Measurements from ENCODE around the gene XAGE3. TPM values are rescaled to one million over a fixed set of nuclear protein-coding genes. Genes with fewer than 3 reads are reported as not detected.

Gene XAGE3
- polyA plus RNA-seq, 1 donor: 0.13 TPM

- Histone ChIP-seq H3K36me3 (ENCODE audit: control insufficient read depth, insufficient read depth, low read length) (no peaks in the 10 kb centered on the region), H3K9me3 (ENCODE audit: control insufficient read depth, low read depth, low read length) (no peaks in the 10 kb centered on the region), H3K4me1 (ENCODE audit: control insufficient read depth, insufficient read depth, low read length) (no peaks in the 10 kb centered on the region), H3K27me3 (ENCODE audit: control insufficient read depth, insufficient read depth, low read length) (no peaks in the 10 kb centered on the region), H3K4me3 (ENCODE audit: low read length) (no peak overlapping the region), H3K27ac (ENCODE audit: low read length) (no peak overlapping the region)
- 60% methylated on average over 1 of the region's 2 CpGs for WGBS (ENCODE audit: insufficient coverage, low lambda C conversion rate)
- DNase-seq: no peak
Measured at GRCh38 chrX:52839137-52839536, 28.7 kb downstream of the XAGE3 start.

DNA sequence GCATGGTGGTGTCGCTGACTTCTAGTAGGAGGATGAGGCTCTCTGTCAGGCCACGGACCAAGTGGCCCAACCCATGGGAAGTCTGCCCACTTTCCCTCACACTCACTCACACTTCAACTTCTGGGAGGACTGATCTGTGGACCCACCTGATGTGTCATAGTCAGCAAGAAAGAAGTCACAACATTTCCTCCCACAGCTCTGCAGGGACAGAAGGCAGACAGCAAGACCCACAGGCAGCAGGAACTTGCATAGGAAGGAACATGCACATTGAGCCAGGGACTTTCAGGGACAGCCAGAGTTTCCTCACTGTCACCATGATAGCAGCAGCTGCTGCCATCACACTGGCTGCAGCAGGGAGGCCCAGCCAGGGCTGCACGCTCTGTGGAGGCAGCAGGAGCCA is 37.3 kb downstream of the XAGE3 start:
- peak in 1 of 2 donors; percentile 5 for DNase-seq
- H3K27ac ChIP-seq (ENCODE audit: low read length): no peak overlapping the region
- no peaks in the 10 kb centered on the region for H3K27me3 ChIP-seq (ENCODE audit: control insufficient read depth, insufficient read depth, low read length)
- H3K4me1 ChIP-seq (ENCODE audit: control insufficient read depth, insufficient read depth, low read length): no peaks in the 10 kb centered on the region
- H3K36me3 ChIP-seq (ENCODE audit: control insufficient read depth, insufficient read depth, low read length): no peaks in the 10 kb centered on the region
- peaks cover 4% of the 10 kb centered on the region for H3K9me3 ChIP-seq (ENCODE audit: control insufficient read depth, low read depth, low read length)
- H3K4me3 ChIP-seq (ENCODE audit: low read length): no peak overlapping the region
- no CpG with 5 or more reads among the region's 3 CpGs for WGBS (ENCODE audit: insufficient coverage, low lambda C conversion rate)

GRCh38 chrX:52824608-52825007 is 43.3 kb downstream of the XAGE3 start:
- peaks cover 4% of the 10 kb centered on the region for H3K9me3 ChIP-seq (ENCODE audit: control insufficient read depth, low read depth, low read length)
- H3K36me3 ChIP-seq (ENCODE audit: control insufficient read depth, insufficient read depth, low read length): no peaks in the 10 kb centered on the region
- no CpG with 5 or more reads among the region's 2 CpGs for WGBS (ENCODE audit: insufficient coverage, low lambda C conversion rate)
- H3K27me3 ChIP-seq (ENCODE audit: control insufficient read depth, insufficient read depth, low read length): no peaks in the 10 kb centered on the region
- no peaks in the 10 kb centered on the region for H3K4me1 ChIP-seq (ENCODE audit: control insufficient read depth, insufficient read depth, low read length)
- no peak overlapping the region for H3K4me3 ChIP-seq (ENCODE audit: low read length)
- DNase-seq: no peak
- H3K27ac ChIP-seq (ENCODE audit: low read length): no peak overlapping the region

DNA sequence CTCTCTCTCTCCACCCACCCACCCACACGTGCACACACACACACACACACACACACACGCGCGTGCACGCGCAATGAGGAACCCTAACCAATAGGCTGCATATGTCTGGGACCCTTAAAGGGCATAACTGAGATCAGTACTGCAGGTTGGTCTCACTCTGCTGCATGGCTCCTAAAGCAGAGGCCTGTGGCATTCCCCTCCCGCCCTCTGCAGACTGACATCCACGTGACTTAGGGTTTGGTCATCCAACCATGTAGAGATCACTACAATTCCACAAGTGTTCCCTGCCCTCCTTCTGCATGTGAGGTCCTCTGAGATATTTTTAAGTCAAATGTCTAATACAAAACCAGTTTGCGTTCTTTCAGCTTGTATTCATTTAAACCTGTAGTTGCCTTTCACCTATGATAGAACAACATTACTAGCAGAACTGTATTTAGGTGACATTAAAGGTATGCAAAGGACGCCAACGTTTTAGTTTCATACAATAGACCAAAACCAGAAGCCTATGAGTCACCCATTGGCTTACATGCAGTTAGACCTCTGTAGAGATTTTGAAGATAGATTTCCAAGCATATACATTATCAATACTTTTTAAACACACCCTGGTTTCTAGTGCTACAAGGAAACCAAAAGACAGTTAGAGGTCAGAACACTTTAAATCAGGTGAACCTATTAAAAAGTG is 46.7 kb downstream of the XAGE3 start:
- DNase-seq: no peak
- no peaks in the 10 kb centered on the region for H3K36me3 ChIP-seq (ENCODE audit: control insufficient read depth, insufficient read depth, low read length)
- no peak overlapping the region for H3K4me3 ChIP-seq (ENCODE audit: low read length)
- no peaks in the 10 kb centered on the region for H3K27me3 ChIP-seq (ENCODE audit: control insufficient read depth, insufficient read depth, low read length)
- no CpG with 5 or more reads among the region's 11 CpGs for WGBS (ENCODE audit: insufficient coverage, low lambda C conversion rate)
- no peak overlapping the region for H3K27ac ChIP-seq (ENCODE audit: low read length)
- no peaks in the 10 kb centered on the region for H3K4me1 ChIP-seq (ENCODE audit: control insufficient read depth, insufficient read depth, low read length)
- H3K9me3 ChIP-seq (ENCODE audit: control insufficient read depth, low read depth, low read length): no peaks in the 10 kb centered on the region

GRCh38 chrX:52819788-52820187 is 48.1 kb downstream of the XAGE3 start:
- Histone ChIP-seq H3K9me3 (ENCODE audit: control insufficient read depth, low read depth, low read length) (no peaks in the 10 kb centered on the region), H3K36me3 (ENCODE audit: control insufficient read depth, insufficient read depth, low read length) (no peaks in the 10 kb centered on the region), H3K4me3 (ENCODE audit: low read length) (no peak overlapping the region), H3K27ac (ENCODE audit: low read length) (no peak overlapping the region), H3K27me3 (ENCODE audit: control insufficient read depth, insufficient read depth, low read length) (no peaks in the 10 kb centered on the region), H3K4me1 (ENCODE audit: control insufficient read depth, insufficient read depth, low read length) (no peaks in the 10 kb centered on the region)
- WGBS (ENCODE audit: insufficient coverage, low lambda C conversion rate): no CpG with 5 or more reads among the region's 4 CpGs
- no peak for DNase-seq

Other genes with a start within 250 kb of the XAGE3 start
- not detected for gene SSX7, start 213.2 kb downstream of the XAGE3 start, polyA plus RNA-seq
- gene SSX2, start 160.9 kb downstream of the XAGE3 start, polyA plus RNA-seq: not detected
- not detected for gene SSX2B, start 116.8 kb downstream of the XAGE3 start, polyA plus RNA-seq
- not detected for gene SPANXN5, start 70.7 kb downstream of the XAGE3 start, polyA plus RNA-seq
- not detected for gene XAGE5, start 56.8 kb downstream of the XAGE3 start, polyA plus RNA-seq
- 11.6 TPM for gene FAM156B, start 29.2 kb upstream of the XAGE3 start, polyA plus RNA-seq
- 37.8 TPM for gene FAM156A, start 90.4 kb upstream of the XAGE3 start, polyA plus RNA-seq
- 7.8 TPM for gene GPR173, start 180.7 kb upstream of the XAGE3 start, polyA plus RNA-seq
- gene TSPYL2, start 214.3 kb upstream of the XAGE3 start, polyA plus RNA-seq: 19.6 TPM
- 15.3 TPM for gene KANTR, start 226.1 kb upstream of the XAGE3 start, polyA plus RNA-seq